H1 (cell line): Measurements from ENCODE around the gene VASH1. TPM values are rescaled to one million over a fixed set of nuclear protein-coding genes. Genes with fewer than 3 reads are reported as not detected.

ENCODE experiments used
- CTCF ChIA-PET: fragments of 300-600 bp; sonication (Branson Sonifier 250); formaldehyde crosslinking; loops from one replicate; lab custom pipeline; 2021; ENCODE audit not compliant: partially characterized antibody; lab: Charles Lee
- POLR2A ChIA-PET: fragments of 300-600 bp; sonication (Branson Sonifier 250); formaldehyde crosslinking; loops from one replicate; lab custom pipeline; 2021; ENCODE audit warnings: inconsistent platforms; ENCODE audit not compliant: partially characterized antibody; lab: Charles Lee
- DNase-seq, 2 experiments: peaks; one replicate each; pipeline versions ENCODE4 v3.0.0 to v3.0.0-alpha.2; 2010 to 2022; ENCODE audit warnings: low spot score in 2 of 2, low read depth in 1 of 2, mixed read lengths in 1 of 2
- FAIRE-seq: peaks from 2 replicates; lab custom pipeline; 2011; peaks lifted over from hg19 to GRCh38; lab: Jason Lieb, UNC
- H2AFZ ChIP-seq: 2 replicates; pipeline ENCODE4 v1.8.1; 2012; ENCODE audit warnings: low read length, inconsistent platforms
- H2AK5ac ChIP-seq: 2 replicates; pipeline ENCODE4 v1.6.1; 2013; ENCODE audit warnings: low read depth, low read length
- H2BK120ac ChIP-seq: replicated peaks from 2 replicates; pipeline ENCODE3; 2013; ENCODE audit warnings: low read depth, low read length, inconsistent platforms
- H2BK12ac ChIP-seq: 2 replicates; pipeline ENCODE4 v1.6.1; 2013; ENCODE audit warnings: low read depth, low read length
- H2BK15ac ChIP-seq: 2 replicates; pipeline ENCODE4 v1.6.1; 2013; ENCODE audit warnings: low read length
- H2BK20ac ChIP-seq: 2 replicates; pipeline ENCODE4 v1.6.1; 2013; ENCODE audit warnings: low read length
- H2BK5ac ChIP-seq: 2 replicates; pipeline ENCODE4 v1.6.1; 2013; ENCODE audit warnings: low read depth, low read length
- H3K14ac ChIP-seq: 2 replicates; pipeline ENCODE4 v1.6.1; 2013; ENCODE audit warnings: inconsistent platforms; ENCODE audit not compliant: insufficient read length
- H3K18ac ChIP-seq: 2 replicates; pipeline ENCODE4 v1.6.1; 2013; ENCODE audit warnings: low read length; ENCODE audit errors: extremely low read depth
- H3K23ac ChIP-seq: 2 replicates; pipeline ENCODE4 v1.6.1; 2013; ENCODE audit warnings: inconsistent platforms; ENCODE audit not compliant: insufficient read length
- H3K23me2 ChIP-seq: 2 replicates; pipeline ENCODE4 v1.6.1; 2013; ENCODE audit warnings: low read depth, low read length
- H3K27ac ChIP-seq: 2 replicates; pipeline ENCODE4 v1.6.1; 2011; ENCODE audit warnings: low read depth, low read length, inconsistent platforms
- H3K27me3 ChIP-seq, 4 experiments: replicated peaks in 1 of 4; 1 replicate in 1 of 4; 2 replicates in 3 of 4; pipeline versions ENCODE4 v1.6.1 to v1.8.1; 2011 to 2013; ENCODE audit warnings: low read length in 3 of 4, mild to moderate bottlenecking in 3 of 4, inconsistent platforms in 2 of 4, mixed read lengths in 2 of 4, moderate library complexity in 1 of 4; ENCODE audit not compliant: control insufficient read depth in 3 of 4, insufficient read depth in 3 of 4; ENCODE audit errors: extremely low read depth in 1 of 4
- H3K36me3 ChIP-seq, 4 experiments: 2 replicates each; pipeline versions ENCODE4 v1.6.1 to v1.8.1; 2011 to 2013; ENCODE audit warnings: mild to moderate bottlenecking in 4 of 4, low read length in 3 of 4, moderate library complexity in 2 of 4, control low read depth in 1 of 4, inconsistent platforms in 1 of 4; ENCODE audit not compliant: insufficient read depth in 4 of 4, control insufficient read depth in 2 of 4
- H3K4ac ChIP-seq: replicated peaks from 2 replicates; pipeline ENCODE3; 2013; ENCODE audit warnings: low read length, low read depth, mixed read lengths, inconsistent platforms; ENCODE audit not compliant: insufficient read length
- H3K4me1 ChIP-seq, 4 experiments: replicated peaks in 1 of 4; 1 replicate in 1 of 4; 2 replicates in 3 of 4; pipeline versions ENCODE4 v1.6.1 to v1.8.1; 2011 to 2013; ENCODE audit warnings: low read length in 3 of 4, inconsistent platforms in 2 of 4, mixed read lengths in 1 of 4; ENCODE audit not compliant: insufficient read depth in 4 of 4, control insufficient read depth in 3 of 4
- H3K4me2 ChIP-seq, 2 experiments: 2 replicates each; pipeline versions ENCODE4 v1.6.1 to v1.8.1; 2011 to 2013; ENCODE audit warnings: low read depth in 2 of 2, low read length in 2 of 2, control low read depth in 1 of 2, inconsistent platforms in 1 of 2, mild to moderate bottlenecking in 1 of 2; ENCODE audit not compliant: insufficient read depth in 1 of 2
- H3K4me3 ChIP-seq, 4 experiments: fragments of 200-600, 300-600 bp in 1 of 4; sonication (generic), shearing (Covaris generic), sonication (Bioruptor Twin) in 1 of 4; 2 replicates each; pipeline versions ENCODE4 v1.5.1 to v1.8.1; 2011 to 2016; ENCODE audit warnings: low read length in 4 of 4, low read depth in 3 of 4, control low read depth in 2 of 4, inconsistent platforms in 2 of 4, mild to moderate bottlenecking in 2 of 4, mixed read lengths in 1 of 4, moderate library complexity in 1 of 4; ENCODE audit not compliant: insufficient read depth in 2 of 4; ENCODE audit errors: extremely low read depth in 1 of 4
- H3K56ac ChIP-seq: replicated peaks from 2 replicates; pipeline ENCODE3; 2013; ENCODE audit warnings: low read depth, mild to moderate bottlenecking, mixed read lengths, low read length, inconsistent platforms; ENCODE audit not compliant: insufficient read length
- H3K79me1 ChIP-seq: 2 replicates; pipeline ENCODE4 v1.6.1; 2013; ENCODE audit warnings: low read depth, low read length, control low read depth
- H3K79me2 ChIP-seq, 2 experiments: 2 replicates each; pipeline versions ENCODE4 v1.6.1 to v1.8.1; 2012 to 2013; ENCODE audit warnings: low read length in 2 of 2, mild to moderate bottlenecking in 2 of 2, inconsistent platforms in 1 of 2; ENCODE audit not compliant: insufficient read depth in 2 of 2, control insufficient read depth in 1 of 2
- H3K9ac ChIP-seq, 4 experiments: replicated peaks in 1 of 4; 1 replicate in 1 of 4; 2 replicates in 3 of 4; pipeline versions ENCODE4 v1.6.1 to v1.8.1; 2011 to 2013; ENCODE audit warnings: low read depth in 3 of 4, low read length in 3 of 4, control low read depth in 2 of 4, mild to moderate bottlenecking in 2 of 4, moderate library complexity in 2 of 4, inconsistent platforms in 1 of 4; ENCODE audit errors: extremely low read depth in 1 of 4
- H3K9me3 ChIP-seq, 2 experiments: 2 replicates each; pipeline versions ENCODE4 v1.6.1 to v1.8.1; 2012 to 2013; ENCODE audit warnings: mild to moderate bottlenecking in 2 of 2, moderate library complexity in 2 of 2, control low read depth in 1 of 2, inconsistent platforms in 1 of 2, low read depth in 1 of 2, low read length in 1 of 2, mixed read lengths in 1 of 2; ENCODE audit not compliant: insufficient read depth in 2 of 2
- H4K20me1 ChIP-seq, 2 experiments: replicated peaks in 1 of 2; 2 replicates each; pipeline versions ENCODE3 to v1.8.1; 2011 to 2013; ENCODE audit warnings: inconsistent platforms in 2 of 2, low read length in 2 of 2, mild to moderate bottlenecking in 1 of 2; ENCODE audit not compliant: insufficient read depth in 2 of 2, control insufficient read depth in 1 of 2
- H4K5ac ChIP-seq: 2 replicates; pipeline ENCODE4 v1.6.1; 2013; ENCODE audit warnings: low read length, low read depth, mixed read lengths, inconsistent platforms; ENCODE audit not compliant: insufficient read length
- H4K8ac ChIP-seq: 2 replicates; pipeline ENCODE4 v1.8.0; 2013; ENCODE audit warnings: mild to moderate bottlenecking, moderate library complexity, low read length, inconsistent platforms; ENCODE audit not compliant: insufficient read depth; ENCODE audit errors: extremely low read depth
- H4K91ac ChIP-seq: replicated peaks from 2 replicates; pipeline ENCODE3; 2013; ENCODE audit warnings: low read length, mixed read lengths, inconsistent platforms; ENCODE audit not compliant: insufficient read length
- EP300 ChIP-seq, 2 experiments: IDR thresholded peaks; 1 replicate in 1 of 2; 2 replicates in 1 of 2; pipeline ENCODE4 v1.6.1; 2011 to 2012; ENCODE audit warnings: low read depth in 2 of 2, low read length in 2 of 2, mild to moderate bottlenecking in 2 of 2, borderline replicate concordance in 1 of 2, inconsistent platforms in 1 of 2, moderate library complexity in 1 of 2
- WGBS, 2 experiments: shearing (Covaris generic) in 1 of 2; methylation state at CpG; one replicate each; pipeline versions ENCODE4 v1.1.6 to v1.1.7; 2013 to 2015; ENCODE audit warnings: low lambda C conversion rate in 2 of 2, mixed read lengths in 2 of 2, inconsistent platforms in 1 of 2, low coverage in 1 of 2, missing lambda C conversion rate in 1 of 2; ENCODE audit not compliant: insufficient replicate concordance in 2 of 2, insufficient coverage in 1 of 2, insufficient read length in 1 of 2; ENCODE audit errors: extremely low coverage in 1 of 2, missing lambda C conversion rate in 1 of 2; 5-methylcytosine and 5-hydroxymethylcytosine counted together
- polyA plus RNA-seq, 7 experiments: library from polyadenylated mRNA; depleted of rRNA in 3 of 7; stranded (reverse) in 5 of 7; unstranded in 2 of 7; fragments of >200 nt in 5 of 7; fragments of 200-250 nt in 2 of 7; gene quantifications; 1 replicate in 5 of 7; 2 replicates in 1 of 7; 4 replicates in 1 of 7; pipeline versions ENCODE4 v1.2.1 to v1.2.3, GENCODE V29; 2011 to 2013; ENCODE audit warnings: missing spikeins in 2 of 7, mixed read lengths in 2 of 7
- total RNA-seq: library from RNA; stranded (reverse); fragmentation: NEBNext Ultra II Directional; extraction: Animal tissue kit (Norgen Biotek cat#: 25700); gene quantifications from 2 replicates; pipeline ENCODE4 v1.2.1, GENCODE V29; 2021

Gene VASH1
- total and polyA plus RNA-seq, 2 of the 8 experiments (the other 6 are each of a cell fraction or from before 2014, with no cell fraction given): 3.1 to 6.4 TPM

DNA sequence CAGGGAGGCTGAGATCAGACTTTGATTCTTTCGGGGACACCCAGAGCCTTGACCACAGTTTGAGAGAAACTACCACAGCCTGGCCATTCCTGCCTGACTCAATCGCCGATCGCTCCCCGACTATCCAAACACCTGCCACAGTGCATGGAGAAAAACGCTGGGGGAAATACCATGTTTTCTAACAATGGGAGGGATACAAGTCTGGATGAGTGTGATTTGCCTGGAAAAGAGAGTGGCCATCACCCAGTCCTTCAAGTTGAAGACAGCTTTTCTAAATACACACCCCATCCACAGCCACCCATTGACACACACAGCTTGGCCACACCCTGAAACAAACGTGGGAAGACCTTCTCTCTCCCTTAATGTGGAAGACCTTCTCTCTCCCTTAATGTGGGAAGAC lies 6.7 kb upstream of the VASH1 start:
- Histone ChIP-seq H2BK15ac (no peak overlapping the region; the same call in 1 of the 2 replicates), H3K9ac (no peak overlapping the region; a peak in 1 of 7 replicates), H4K8ac (no peak overlapping the region), H3K23ac (no peak overlapping the region), H4K5ac (no peak overlapping the region), H2BK20ac (no peak overlapping the region), H2AK5ac (no peak overlapping the region), H2BK5ac (no peak overlapping the region), H3K79me1 (no peaks in the 10 kb centered on the region), H2BK12ac (no peak overlapping the region), H2AFZ (no peak overlapping the region), H4K91ac (no peak overlapping the region), H3K14ac (no peak overlapping the region), H3K56ac (no peak overlapping the region), H3K23me2 (no peaks in the 10 kb centered on the region), H3K18ac (no peak overlapping the region), H3K9me3 (no peaks in the 10 kb centered on the region), H2BK120ac (no peak overlapping the region), H3K27ac (no peak overlapping the region), H3K27me3 (peaks cover 0 to 8% (median 2%) of the 10 kb centered on the region in 4 experiments; a peak in 5 of 7 replicates), H3K4me2 (no peak overlapping the region), H4K20me1 (no peaks in the 10 kb centered on the region), H3K4me3 (no peak overlapping the region), H3K4ac (no peak overlapping the region), H3K36me3 (no peaks in the 10 kb centered on the region), H3K79me2 (no peaks in the 10 kb centered on the region), H3K4me1 (no peaks in the 10 kb centered on the region)
- no peak for DNase-seq
- WGBS, 2 experiments: 88% methylated on average over 7 of the region's 7 CpGs; no CpG with 5 or more reads in 1 of the 2 experiments
- TF ChIP-seq EP300 (IDR thresholded peaks at IDR 0.05; ENCODE audit: borderline replicate concordance in 1 of 2, low read depth in 2 of 2, low read length in 2 of 2): no peak
- POLR2A ChIA-PET: interaction anchor here (0.8 kb wide), 1 partner anchor 18 kb away, joined by 3 read pairs; no protein-coding TSS in a partner anchor
- CTCF ChIA-PET: interaction anchor here (10.1 kb wide), 1 partner anchor 28 kb away, joined by 70 read pairs; no protein-coding TSS in a partner anchor
- no peak for FAIRE-seq
